ENCODE measurements around the gene RTCA. TPM values are rescaled to one million over a fixed set of nuclear protein-coding genes. Genes with fewer than 3 reads are reported as not detected.
"Not testable (repeated sequence)": the region's sequence is repeated elsewhere in the genome, so short reads cannot be mapped to it uniquely, and the experiment has no call there.

Gene RTCA
- total RNA-seq, 1 experiment from 2014 or later, result 21.7 TPM

GRCh38 chr1:100250264-100250663, 15.8 kb upstream of the RTCA start:
- H3K27me3 Mint-ChIP-seq (ENCODE audit: unreplicated experiment), result no peaks in the 10 kb centered on the region
- no peak for TF ChIP-seq CTCF (IDR thresholded peaks at IDR 0.05; ENCODE audit: unreplicated experiment)
- CTCF ChIA-PET, result interaction anchor here (1.2 kb wide), 1 partner anchor 16 kb away, joined by 3 read pairs; the partner anchor contains the start of gene RTCA
- intact Hi-C loops (cut with micrococcal nuclease; ENCODE audit: unreplicated experiment), result no loop called here
- H3K27ac Mint-ChIP-seq (ENCODE audit: unreplicated experiment), result no peak overlapping the region
- H3K36me3 Mint-ChIP-seq (ENCODE audit: insufficient read depth, unreplicated experiment), result no peaks in the 10 kb centered on the region
- no peak overlapping the region for H3K4me3 Mint-ChIP-seq (ENCODE audit: low read depth, unreplicated experiment)
- no peaks in the 10 kb centered on the region for H3K4me1 Mint-ChIP-seq (ENCODE audit: low read depth, unreplicated experiment)
- H3K9me3 Mint-ChIP-seq (ENCODE audit: low read depth, unreplicated experiment), result no peaks in the 10 kb centered on the region
- DNase-seq, result no peak
- BruUV-seq (replicated peaks), result no TSS peak

DNA sequence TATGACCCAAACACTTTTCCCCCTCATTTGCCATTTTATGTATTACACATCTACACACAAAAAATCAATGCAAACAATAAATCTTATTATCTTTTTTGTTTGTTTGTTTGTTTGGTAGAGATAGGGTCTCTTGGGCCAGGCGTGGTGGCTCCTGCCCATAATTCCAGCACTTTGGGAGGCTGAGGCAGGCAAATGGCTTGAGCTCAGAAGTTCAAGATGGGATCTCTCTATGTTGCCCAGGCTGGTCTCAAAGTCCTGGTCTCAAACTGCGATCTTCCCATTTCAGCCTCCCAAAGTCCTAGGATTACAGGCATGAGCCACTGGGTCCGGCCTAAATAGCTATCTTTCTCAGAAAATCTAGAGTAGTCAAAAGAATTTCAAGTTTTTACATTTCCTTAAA, 15.2 kb upstream of the RTCA start:
- CTCF ChIA-PET, result no interaction called here
- Mint-ChIP-seq H3K27ac (ENCODE audit: unreplicated experiment) (no peak overlapping the region), H3K4me1 (ENCODE audit: low read depth, unreplicated experiment) (no peaks in the 10 kb centered on the region), H3K4me3 (ENCODE audit: low read depth, unreplicated experiment) (no peak overlapping the region), H3K27me3 (ENCODE audit: unreplicated experiment) (no peaks in the 10 kb centered on the region), H3K9me3 (ENCODE audit: low read depth, unreplicated experiment) (no peaks in the 10 kb centered on the region), H3K36me3 (ENCODE audit: insufficient read depth, unreplicated experiment) (no peaks in the 10 kb centered on the region)
- TF ChIP-seq CTCF (IDR thresholded peaks at IDR 0.05; ENCODE audit: unreplicated experiment), result no peak
- no peak for DNase-seq
- intact Hi-C loops (cut with micrococcal nuclease; ENCODE audit: unreplicated experiment), result no loop called here
- no TSS peak for BruUV-seq (replicated peaks)

DNA sequence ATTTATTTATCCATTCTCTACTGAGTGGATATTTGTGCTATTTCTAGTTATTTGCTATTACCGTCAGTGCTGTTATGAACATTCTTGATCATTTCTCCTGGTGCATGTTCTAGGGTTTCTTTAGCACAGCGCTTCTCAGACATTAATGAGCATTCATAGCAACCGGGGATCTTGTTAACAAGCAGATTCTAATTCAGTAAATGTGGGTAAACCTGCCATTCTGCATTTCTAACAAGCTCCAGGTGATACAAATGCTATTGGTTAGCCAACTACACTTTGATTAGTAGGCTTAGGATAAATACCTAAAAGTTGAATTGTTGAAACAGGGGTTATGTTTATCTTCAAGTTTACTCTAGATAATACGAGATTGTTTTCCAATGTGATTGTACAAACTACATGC, 13.1 kb upstream of the RTCA start:
- CTCF ChIA-PET, result no interaction called here
- Mint-ChIP-seq H3K27ac (ENCODE audit: unreplicated experiment) (no peak overlapping the region), H3K4me1 (ENCODE audit: low read depth, unreplicated experiment) (no peaks in the 10 kb centered on the region), H3K9me3 (ENCODE audit: low read depth, unreplicated experiment) (no peaks in the 10 kb centered on the region), H3K4me3 (ENCODE audit: low read depth, unreplicated experiment) (no peak overlapping the region), H3K27me3 (ENCODE audit: unreplicated experiment) (no peaks in the 10 kb centered on the region), H3K36me3 (ENCODE audit: insufficient read depth, unreplicated experiment) (no peaks in the 10 kb centered on the region)
- no peak for TF ChIP-seq CTCF (IDR thresholded peaks at IDR 0.05; ENCODE audit: unreplicated experiment)
- DNase-seq, result no peak
- no TSS peak for BruUV-seq (replicated peaks)
- intact Hi-C loops (cut with micrococcal nuclease; ENCODE audit: unreplicated experiment), result no loop called here

DNA sequence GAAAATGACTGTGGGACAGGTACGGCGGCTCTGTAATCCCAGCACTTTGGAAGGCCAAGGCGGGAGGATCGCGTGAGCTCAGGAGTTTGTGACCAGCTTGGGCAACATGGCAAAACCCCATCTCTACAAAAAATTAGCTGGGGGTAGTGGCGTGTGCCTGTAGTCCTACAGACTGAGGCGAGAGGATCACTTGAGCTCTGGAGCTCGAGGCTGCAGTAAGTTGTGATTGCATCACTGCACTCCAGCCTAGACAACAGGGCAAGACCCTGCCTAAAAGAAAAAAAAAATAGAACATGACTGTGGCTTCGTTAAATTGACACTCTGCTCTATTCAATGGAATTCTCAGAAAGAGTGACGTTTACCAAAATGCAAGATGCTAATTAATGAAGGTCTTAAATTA, 12.5 kb upstream of the RTCA start:
- Mint-ChIP-seq H3K4me3 (ENCODE audit: low read depth, unreplicated experiment) (no peak overlapping the region), H3K4me1 (ENCODE audit: low read depth, unreplicated experiment) (no peaks in the 10 kb centered on the region), H3K27me3 (ENCODE audit: unreplicated experiment) (no peaks in the 10 kb centered on the region), H3K27ac (ENCODE audit: unreplicated experiment) (no peak overlapping the region), H3K36me3 (ENCODE audit: insufficient read depth, unreplicated experiment) (no peaks in the 10 kb centered on the region), H3K9me3 (ENCODE audit: low read depth, unreplicated experiment) (no peaks in the 10 kb centered on the region)
- no peak for DNase-seq
- CTCF ChIA-PET, result no interaction called here
- BruUV-seq (replicated peaks), result no TSS peak
- no peak for TF ChIP-seq CTCF (IDR thresholded peaks at IDR 0.05; ENCODE audit: unreplicated experiment)
- intact Hi-C loops (cut with micrococcal nuclease; ENCODE audit: unreplicated experiment), result no loop called here

DNA sequence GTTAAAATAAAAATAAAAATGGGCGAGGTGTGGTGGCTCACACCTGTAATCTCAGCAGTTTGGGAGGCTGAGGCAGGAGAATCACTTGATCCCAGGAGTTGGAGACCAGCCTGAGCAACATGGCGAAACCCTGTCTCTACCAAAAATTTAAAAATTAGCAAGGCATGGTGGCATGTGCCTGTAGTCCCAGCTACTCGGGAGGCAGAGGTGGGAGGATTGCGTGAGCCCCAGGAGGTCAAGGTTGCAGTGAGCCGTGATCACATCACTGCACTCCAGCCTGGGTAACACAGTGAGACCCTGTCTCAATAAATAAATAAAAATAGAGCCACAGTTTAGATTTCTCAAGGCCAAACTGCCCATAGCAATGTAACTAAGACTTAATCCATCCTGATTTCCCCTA, 9.7 kb upstream of the RTCA start:
- H3K4me1 Mint-ChIP-seq (ENCODE audit: low read depth, unreplicated experiment); intact Hi-C loops (cut with micrococcal nuclease; ENCODE audit: unreplicated experiment); H3K9me3 Mint-ChIP-seq (ENCODE audit: low read depth, unreplicated experiment): not testable (repeated sequence)

GRCh38 chr1:100258427-100258826, 7.6 kb upstream of the RTCA start:
- DNase-seq; H3K27ac Mint-ChIP-seq (ENCODE audit: unreplicated experiment); H3K36me3 Mint-ChIP-seq (ENCODE audit: insufficient read depth, unreplicated experiment); H3K4me1 Mint-ChIP-seq (ENCODE audit: low read depth, unreplicated experiment); H3K4me3 Mint-ChIP-seq (ENCODE audit: low read depth, unreplicated experiment); intact Hi-C loops (cut with micrococcal nuclease; ENCODE audit: unreplicated experiment); H3K27me3 Mint-ChIP-seq (ENCODE audit: unreplicated experiment); BruUV-seq (replicated peaks); H3K9me3 Mint-ChIP-seq (ENCODE audit: low read depth, unreplicated experiment); CTCF ChIA-PET: not testable (repeated sequence)

More for the DNA sequence above, 9.7 kb upstream of the RTCA start:
- H3K27me3 Mint-ChIP-seq (ENCODE audit: unreplicated experiment); H3K4me3 Mint-ChIP-seq (ENCODE audit: low read depth, unreplicated experiment); BruUV-seq (replicated peaks); H3K27ac Mint-ChIP-seq (ENCODE audit: unreplicated experiment); DNase-seq; CTCF ChIA-PET; H3K36me3 Mint-ChIP-seq (ENCODE audit: insufficient read depth, unreplicated experiment): not testable (repeated sequence)

Data from Calu3 (cell line).